HL-60 (cell line): ENCODE measurements around the gene SLCO4A1.
A peak's percentile ranks its signal among the peaks of the same experiment; 100 is the strongest.
"Not testable (repeated sequence)": the region's sequence is repeated elsewhere in the genome, so short reads cannot be mapped to it uniquely, and the experiment has no call there.

Experiments
- DNase-seq, 2 experiments: peaks; one replicate each; pipeline ENCODE4 v3.0.0-alpha.2; 2010 to 2020; ENCODE audit warnings: low read depth in 1 of 2, low spot score in 1 of 2
- H3K27ac ChIP-seq: fragments of 250-450 bp; sonication (Bioruptor Pico); replicated peaks from 2 replicates; pipeline ENCODE4 v1.5.1; 2020; ENCODE audit warnings: mild to moderate bottlenecking, moderate library complexity
- H3K27me3 ChIP-seq: fragments of 250-450 bp; sonication (Bioruptor Pico); 2 replicates; pipeline ENCODE4 v1.5.1; 2021; ENCODE audit warnings: mild to moderate bottlenecking, moderate library complexity; ENCODE audit not compliant: insufficient read depth, poor library complexity, severe bottlenecking
- H3K4me3 ChIP-seq: replicated peaks from 2 replicates; pipeline ENCODE4 v1.5.1; 2011; ENCODE audit warnings: mild to moderate bottlenecking, control low read depth, low read length; ENCODE audit not compliant: insufficient read depth
- CTCF ChIP-seq: IDR thresholded peaks from one replicate; pipeline ENCODE4 v1.5.1; 2011; ENCODE audit warnings: low read length, control low read depth, inconsistent platforms; ENCODE audit not compliant: insufficient read depth
- GABPA ChIP-seq: IDR thresholded peaks from 2 replicates; pipeline ENCODE4 v1.6.1; 2012; ENCODE audit warnings: low read depth
- POLR2AphosphoS5 ChIP-seq: IDR thresholded peaks from 2 replicates; pipeline ENCODE4 v1.6.1; 2012; ENCODE audit warnings: low read depth
- REST ChIP-seq: IDR thresholded peaks from 2 replicates; pipeline ENCODE4 v1.6.1; 2012; ENCODE audit warnings: low read depth; ENCODE audit not compliant: insufficient replicate concordance
- SPI1 ChIP-seq: IDR thresholded peaks from 2 replicates; pipeline ENCODE4 v1.6.1; 2012; ENCODE audit warnings: low read depth, mild to moderate bottlenecking, borderline replicate concordance

Gene SLCO4A1

GRCh38 chr20:62624719-62625453 is 17.4 kb upstream of the SLCO4A1 start:
- peak in 1 of 2 experiments; percentile 76 for DNase-seq
- H3K27ac ChIP-seq: peak overlapping the region; percentile 89
- no peak overlapping the region for H3K4me3 ChIP-seq
- TF ChIP-seq SPI1 (peak; percentile 63), POLR2AphosphoS5 (no peak)
- H3K27me3 ChIP-seq: no peaks in the 10 kb centered on the region

- no peak overlapping the region for H3K27ac ChIP-seq
- TF ChIP-seq CTCF (no peak), REST (no peak), SPI1 (no peak), POLR2AphosphoS5 (no peak), GABPA (no peak)
Observed at GRCh38 chr20:62625516-62625915, 16.8 kb upstream of the SLCO4A1 start.

GRCh38 chr20:62625921-62626547 is 16.3 kb upstream of the SLCO4A1 start:
- DNase-seq: no peak
- H3K27me3 ChIP-seq: no peaks in the 10 kb centered on the region
- TF ChIP-seq REST (no peak), POLR2AphosphoS5 (no peak), GABPA (no peak), SPI1 (no peak), CTCF (no peak)
- H3K27ac ChIP-seq: no peak overlapping the region
- no peak overlapping the region for H3K4me3 ChIP-seq

More at GRCh38 chr20:62625516-62625915, 16.8 kb upstream of the SLCO4A1 start:
- Histone ChIP-seq H3K27me3 (no peaks in the 10 kb centered on the region), H3K4me3 (no peak overlapping the region)
- no peak for DNase-seq

- H3K4me3 ChIP-seq, H3K27me3 ChIP-seq, DNase-seq, H3K27ac ChIP-seq: not testable (repeated sequence)
Observed at GRCh38 chr20:62627425-62627824, 14.9 kb upstream of the SLCO4A1 start.
